Measurements from ENCODE around the gene HEG1. TPM values are rescaled to one million over a fixed set of nuclear protein-coding genes. Genes with fewer than 3 reads are reported as not detected.
A peak's percentile ranks its signal among the peaks of the same experiment; 100 is the strongest.

HEG1 gene
- total and polyA plus RNA-seq, 8 donors: 2.3 to 56.9 (median 21.5) TPM

DNA sequence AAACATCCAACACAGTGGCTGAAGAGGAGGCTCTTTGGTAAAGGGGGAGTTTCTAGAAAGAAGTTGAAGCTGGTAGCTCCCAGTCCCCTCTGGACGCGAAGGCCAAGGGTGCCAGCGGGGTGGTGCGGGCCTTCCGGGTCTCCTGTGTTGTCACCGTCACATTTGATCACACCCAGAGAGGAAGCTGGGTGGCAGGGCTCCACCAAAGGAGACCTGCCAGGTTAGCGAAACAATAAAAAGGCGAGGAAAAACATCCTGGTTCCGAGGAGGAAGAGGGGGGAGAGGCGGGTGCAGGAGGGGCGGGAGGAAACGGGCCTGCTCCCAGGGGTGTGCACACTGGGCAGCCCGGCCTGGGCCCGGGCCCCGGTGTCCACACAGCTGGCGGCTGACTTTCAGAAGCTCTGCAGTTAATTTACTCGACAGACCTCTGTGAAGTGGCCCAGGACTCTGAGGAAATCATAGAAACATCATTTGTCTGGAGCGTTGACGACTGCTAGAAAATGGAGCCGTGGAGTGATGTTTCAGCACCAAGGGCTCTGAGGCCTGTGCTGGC is 12.1 kb downstream of the HEG1 start:
- TF ChIP-seq EP300 (IDR thresholded peaks at IDR 0.05): no peak
- TF ChIP-seq POLR2AphosphoS5 (IDR thresholded peaks at IDR 0.05): peak in 2 of 3 donors; percentile 6 to 35
- Histone ChIP-seq H3K4me3 (no peak overlapping the region), H3K36me3 (no peaks in the 10 kb centered on the region), H3K4me1 (peaks cover 25 to 81% (median 57%) of the 10 kb centered on the region in 4 donors), H3K27ac (peak overlapping the region; percentile 63 to 79 (median 74)), H3K27me3 (no peaks in the 10 kb centered on the region), H3K9me3 (no peaks in the 10 kb centered on the region)
- WGBS, 5 donors: 27 to 54% (median 44%) methylated on average over 20 of the region's 20 CpGs
- intact Hi-C loops (cut with DNase I; ENCODE audit: low total_unique reads): no loop called here
- DNase-seq: peak; percentile 33 to 55

DNA sequence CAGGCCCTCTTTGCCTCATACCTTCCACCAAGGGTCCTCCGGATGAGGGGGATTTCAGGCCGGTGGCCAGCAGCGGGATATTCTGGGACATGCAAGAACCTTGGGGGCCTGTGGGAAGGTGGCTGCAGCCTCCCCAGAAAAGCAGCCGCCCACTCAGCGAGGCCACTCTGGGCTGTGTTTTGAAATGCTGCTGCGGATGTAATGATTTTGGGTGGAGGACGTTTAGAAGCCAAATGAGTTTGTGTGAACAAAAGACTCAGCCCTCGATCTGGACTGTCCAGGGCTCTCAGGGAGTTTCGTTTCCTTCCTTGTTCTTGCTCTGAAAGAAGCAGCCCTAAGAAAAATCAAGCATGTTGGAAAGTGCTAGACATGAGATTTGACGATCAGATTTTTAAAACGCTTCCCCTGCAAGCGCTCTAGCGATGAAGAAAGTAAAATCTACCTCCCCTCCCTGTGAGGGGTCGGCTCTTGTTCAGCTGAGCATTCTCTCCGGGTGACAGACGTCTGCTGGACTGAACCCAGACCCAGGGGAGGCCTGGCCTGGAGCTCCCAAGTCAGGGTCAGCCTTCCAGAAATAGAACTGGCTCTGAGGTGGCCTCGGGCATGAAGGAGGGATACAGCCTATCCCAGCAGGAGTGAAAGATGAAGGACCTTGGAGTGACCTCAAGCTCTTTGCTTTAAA is 12.9 kb downstream of the HEG1 start:
- Histone ChIP-seq H3K9me3 (no peaks in the 10 kb centered on the region), H3K27ac (peak overlapping the region; percentile 58 to 79 (median 74)), H3K36me3 (no peaks in the 10 kb centered on the region), H3K27me3 (no peaks in the 10 kb centered on the region), H3K4me3 (no peak overlapping the region), H3K4me1 (peaks cover 28 to 81% (median 54%) of the 10 kb centered on the region in 4 donors)
- WGBS, 5 donors: 44 to 61% (median 57%) methylated on average over 17 of the region's 17 CpGs
- TF ChIP-seq POLR2AphosphoS5 (IDR thresholded peaks at IDR 0.05) (no peak), POLR2A (IDR thresholded peaks at IDR 0.05) (no peak), EP300 (IDR thresholded peaks at IDR 0.05) (no peak)
- TF ChIP-seq, protein P1, sequence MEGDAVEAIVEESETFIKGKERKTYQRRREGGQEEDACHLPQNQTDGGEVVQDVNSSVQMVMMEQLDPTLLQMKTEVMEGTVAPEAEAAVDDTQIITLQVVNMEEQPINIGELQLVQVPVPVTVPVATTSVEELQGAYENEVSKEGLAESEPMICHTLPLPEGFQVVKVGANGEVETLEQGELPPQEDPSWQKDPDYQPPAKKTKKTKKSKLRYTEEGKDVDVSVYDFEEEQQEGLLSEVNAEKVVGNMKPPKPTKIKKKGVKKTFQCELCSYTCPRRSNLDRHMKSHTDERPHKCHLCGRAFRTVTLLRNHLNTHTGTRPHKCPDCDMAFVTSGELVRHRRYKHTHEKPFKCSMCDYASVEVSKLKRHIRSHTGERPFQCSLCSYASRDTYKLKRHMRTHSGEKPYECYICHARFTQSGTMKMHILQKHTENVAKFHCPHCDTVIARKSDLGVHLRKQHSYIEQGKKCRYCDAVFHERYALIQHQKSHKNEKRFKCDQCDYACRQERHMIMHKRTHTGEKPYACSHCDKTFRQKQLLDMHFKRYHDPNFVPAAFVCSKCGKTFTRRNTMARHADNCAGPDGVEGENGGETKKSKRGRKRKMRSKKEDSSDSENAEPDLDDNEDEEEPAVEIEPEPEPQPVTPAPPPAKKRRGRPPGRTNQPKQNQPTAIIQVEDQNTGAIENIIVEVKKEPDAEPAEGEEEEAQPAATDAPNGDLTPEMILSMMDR (IDR thresholded peaks at IDR 0.05): no peak
- intact Hi-C loops (cut with DNase I; ENCODE audit: low total_unique reads): no loop called here
- DNase-seq: peak in 1 of 2 donors; percentile 73

DNA sequence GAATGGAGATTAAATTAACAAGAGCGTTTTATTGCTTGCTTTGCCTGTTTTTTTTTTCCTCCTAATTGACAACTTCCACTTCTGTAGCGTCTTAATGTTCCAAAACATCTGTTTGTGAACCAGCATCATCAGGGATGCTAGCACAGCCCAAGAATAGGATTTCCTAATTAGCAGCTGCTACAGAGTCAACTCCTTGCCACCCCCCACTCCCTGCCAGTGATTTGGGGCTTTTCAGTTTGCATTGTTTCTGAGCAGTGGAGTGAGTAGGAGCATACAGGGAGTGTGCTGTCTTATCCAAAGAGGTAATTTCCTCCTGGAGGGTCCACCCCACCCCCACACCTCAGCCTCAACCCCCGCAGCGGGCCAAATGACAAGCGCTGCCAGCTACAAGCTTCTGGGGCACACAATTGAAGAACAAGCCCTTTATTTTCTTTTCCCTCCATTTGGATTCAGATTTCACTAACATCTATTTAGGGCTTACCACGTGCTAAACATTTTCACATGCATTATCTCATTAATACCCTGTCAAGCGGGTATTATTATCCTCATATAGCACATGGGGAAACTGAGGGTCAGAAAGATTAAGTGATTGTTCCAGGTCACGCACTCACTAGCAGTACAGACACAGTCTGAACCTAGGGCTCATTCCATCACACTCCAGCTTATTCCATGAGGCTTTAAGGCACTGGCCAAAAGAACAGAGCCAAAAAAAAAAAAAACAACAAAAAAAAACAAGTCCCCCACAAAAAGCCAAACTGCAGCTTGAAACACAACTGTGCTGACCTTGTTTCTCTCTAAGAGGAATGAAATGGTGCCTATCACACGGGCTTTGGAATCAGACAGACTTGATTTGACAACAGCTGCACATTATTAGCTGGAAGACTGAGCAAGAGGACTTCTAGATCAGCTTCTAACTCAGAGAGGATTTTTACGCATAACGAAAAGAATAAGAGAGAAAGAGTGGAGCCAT is 16.4 kb downstream of the HEG1 start:
- no peaks in the 10 kb centered on the region for H3K27me3 ChIP-seq
- H3K27ac ChIP-seq: peak overlapping the region in 4 of 5 donors; percentile 11 to 68 (median 62)
- no peak for TF ChIP-seq EP300 (IDR thresholded peaks at IDR 0.05)
- no peak for TF ChIP-seq POLR2A (IDR thresholded peaks at IDR 0.05)
- no peak for TF ChIP-seq POLR2AphosphoS5 (IDR thresholded peaks at IDR 0.05)
- TF ChIP-seq, protein P1 (IDR thresholded peaks at IDR 0.05): no peak
- H3K9me3 ChIP-seq: peaks cover 0 to 9% (median 0%) of the 10 kb centered on the region in 4 donors
- 61 to 69% (median 65%) methylated on average over 11 of the region's 11 CpGs for WGBS, 5 donors
- no peaks in the 10 kb centered on the region for H3K36me3 ChIP-seq
- intact Hi-C loops (cut with DNase I; ENCODE audit: low total_unique reads): no loop called here
- H3K4me1 ChIP-seq: peaks cover 23 to 60% (median 39%) of the 10 kb centered on the region in 4 donors
- no peak for DNase-seq
- H3K4me3 ChIP-seq: no peak overlapping the region

DNA sequence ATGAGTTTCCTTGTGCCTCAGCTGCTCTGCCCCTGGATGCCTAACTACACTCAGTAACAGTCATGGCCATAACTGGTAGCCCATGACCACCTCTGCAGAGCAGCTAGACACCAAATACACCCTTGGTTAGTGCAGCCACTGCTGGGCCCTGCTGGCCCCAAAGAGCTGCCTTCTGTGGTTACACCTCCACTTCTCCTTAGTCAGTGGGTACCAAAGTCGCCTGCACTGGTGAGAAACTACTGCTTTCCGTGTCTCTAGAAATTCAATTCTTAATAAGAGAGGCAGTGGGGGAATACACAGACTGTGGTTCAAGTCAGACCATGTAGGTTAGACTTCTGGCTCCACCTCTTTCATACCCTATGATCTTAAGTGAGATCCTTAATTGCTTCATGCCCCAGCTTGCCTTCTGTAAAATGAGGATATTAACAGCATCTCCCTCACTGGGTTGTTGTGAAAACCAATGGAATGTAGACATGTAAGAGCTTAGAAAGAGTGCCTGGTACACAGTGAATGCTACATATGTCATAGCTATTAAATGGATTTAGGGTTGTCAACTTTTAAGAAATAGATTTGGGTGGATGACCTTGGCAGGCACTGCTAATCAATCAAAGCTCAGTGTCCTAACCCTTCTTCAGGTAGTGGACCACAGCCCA is 18.2 kb downstream of the HEG1 start:
- WGBS, 5 donors: 64 to 96% (median 89%) methylated on average over 2 of the region's 2 CpGs
- TF ChIP-seq POLR2AphosphoS5 (IDR thresholded peaks at IDR 0.05): no peak
- TF ChIP-seq, protein P1 (IDR thresholded peaks at IDR 0.05): no peak
- no peak for TF ChIP-seq EP300 (IDR thresholded peaks at IDR 0.05)
- no peak for TF ChIP-seq POLR2A (IDR thresholded peaks at IDR 0.05)
- no peaks in the 10 kb centered on the region for H3K36me3 ChIP-seq
- no peaks in the 10 kb centered on the region for H3K27me3 ChIP-seq
- peak overlapping the region in 1 of 5 donors; percentile 68 for H3K27ac ChIP-seq
- H3K4me1 ChIP-seq: peaks cover 12 to 52% (median 28%) of the 10 kb centered on the region in 4 donors
- peaks cover 0 to 9% (median 0%) of the 10 kb centered on the region in 4 donors for H3K9me3 ChIP-seq
- no peak overlapping the region for H3K4me3 ChIP-seq
- intact Hi-C loops (cut with DNase I; ENCODE audit: low total_unique reads): no loop called here
- DNase-seq: no peak

Data from stomach (tissue), 9 donors.